ENCODE results near the gene ZNRF1. TPM values are rescaled to one million over a fixed set of nuclear protein-coding genes. Genes with fewer than 3 reads are reported as not detected.

ZNRF1 gene
- total RNA-seq, 1 donor from 2014 or later, result 53.7 TPM

GRCh38 chr16:75017670-75018525, 19.1 kb downstream of the ZNRF1 start:
- no peaks in the 10 kb centered on the region for H3K27me3 ChIP-seq

GRCh38 chr16:75019007-75019406, 20.2 kb downstream of the ZNRF1 start:
- H3K36me3 ChIP-seq, result no peaks in the 10 kb centered on the region
- no peak overlapping the region for H3K4me3 ChIP-seq
- no peak overlapping the region for H3K27ac ChIP-seq
- H3K9me3 ChIP-seq, result peaks cover 0 to 11% of the 10 kb centered on the region in 2 donors
- TF ChIP-seq, protein P1, sequence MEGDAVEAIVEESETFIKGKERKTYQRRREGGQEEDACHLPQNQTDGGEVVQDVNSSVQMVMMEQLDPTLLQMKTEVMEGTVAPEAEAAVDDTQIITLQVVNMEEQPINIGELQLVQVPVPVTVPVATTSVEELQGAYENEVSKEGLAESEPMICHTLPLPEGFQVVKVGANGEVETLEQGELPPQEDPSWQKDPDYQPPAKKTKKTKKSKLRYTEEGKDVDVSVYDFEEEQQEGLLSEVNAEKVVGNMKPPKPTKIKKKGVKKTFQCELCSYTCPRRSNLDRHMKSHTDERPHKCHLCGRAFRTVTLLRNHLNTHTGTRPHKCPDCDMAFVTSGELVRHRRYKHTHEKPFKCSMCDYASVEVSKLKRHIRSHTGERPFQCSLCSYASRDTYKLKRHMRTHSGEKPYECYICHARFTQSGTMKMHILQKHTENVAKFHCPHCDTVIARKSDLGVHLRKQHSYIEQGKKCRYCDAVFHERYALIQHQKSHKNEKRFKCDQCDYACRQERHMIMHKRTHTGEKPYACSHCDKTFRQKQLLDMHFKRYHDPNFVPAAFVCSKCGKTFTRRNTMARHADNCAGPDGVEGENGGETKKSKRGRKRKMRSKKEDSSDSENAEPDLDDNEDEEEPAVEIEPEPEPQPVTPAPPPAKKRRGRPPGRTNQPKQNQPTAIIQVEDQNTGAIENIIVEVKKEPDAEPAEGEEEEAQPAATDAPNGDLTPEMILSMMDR (IDR thresholded peaks at IDR 0.05), result no peak
- H3K27me3 ChIP-seq, result no peaks in the 10 kb centered on the region
- no peaks in the 10 kb centered on the region for H3K4me1 ChIP-seq
- intact Hi-C loops (cut with DNase I), result no loop called here
- no peak for DNase-seq (ENCODE audit: low spot score in 2 of 2)

More at GRCh38 chr16:75017670-75018525, 19.1 kb downstream of the ZNRF1 start:
- TF ChIP-seq, protein P1 (IDR thresholded peaks at IDR 0.05), result no peak
- Histone ChIP-seq H3K27ac (no peak overlapping the region), H3K4me3 (no peak overlapping the region), H3K9me3 (peaks cover 0 to 11% of the 10 kb centered on the region in 2 donors), H3K36me3 (no peaks in the 10 kb centered on the region), H3K4me1 (peaks cover 0 to 7% of the 10 kb centered on the region in 2 donors)
- intact Hi-C loops (cut with DNase I), result no loop called here
- DNase-seq (ENCODE audit: low spot score in 2 of 2), result no peak

- peaks cover 0 to 11% of the 10 kb centered on the region in 2 donors for H3K9me3 ChIP-seq
- intact Hi-C loops (cut with DNase I), result no loop called here
Observed at GRCh38 chr16:75019586-75019985, 20.8 kb downstream of the ZNRF1 start.

DNA sequence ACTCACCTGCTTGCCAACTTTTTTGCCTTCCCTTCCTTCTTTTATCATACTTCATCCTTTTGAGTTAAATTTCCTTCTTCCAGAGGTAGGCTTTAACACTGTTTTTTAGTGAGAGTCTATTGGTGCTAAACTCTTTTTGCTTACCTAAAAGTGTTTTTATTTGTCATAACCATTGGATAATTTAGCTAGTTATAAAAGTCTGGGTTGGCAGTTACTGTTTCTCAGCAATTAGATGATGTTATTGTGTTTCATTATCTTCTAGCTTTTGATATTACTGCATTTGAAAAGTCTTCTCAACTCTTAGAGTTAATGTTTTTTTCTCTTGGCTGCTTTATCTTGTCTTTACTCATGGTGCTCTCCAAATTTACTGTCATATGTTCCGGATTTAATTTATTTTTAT, 22.6 kb downstream of the ZNRF1 start:
- no peaks in the 10 kb centered on the region for H3K36me3 ChIP-seq
- no peak overlapping the region for H3K27ac ChIP-seq
- H3K4me3 ChIP-seq, result no peak overlapping the region
- DNase-seq (ENCODE audit: low spot score in 2 of 2), result no peak
- H3K9me3 ChIP-seq, result peaks cover 0 to 11% of the 10 kb centered on the region in 2 donors
- intact Hi-C loops (cut with DNase I), result no loop called here
- TF ChIP-seq, protein P1 (IDR thresholded peaks at IDR 0.05), result no peak
- peaks cover 4 to 7% of the 10 kb centered on the region in 2 donors for H3K4me1 ChIP-seq
- no peaks in the 10 kb centered on the region for H3K27me3 ChIP-seq

More at GRCh38 chr16:75019586-75019985, 20.8 kb downstream of the ZNRF1 start:
- Histone ChIP-seq H3K36me3 (no peaks in the 10 kb centered on the region), H3K27ac (no peak overlapping the region), H3K4me3 (no peak overlapping the region), H3K27me3 (no peaks in the 10 kb centered on the region), H3K4me1 (no peaks in the 10 kb centered on the region)
- TF ChIP-seq, protein P1 (IDR thresholded peaks at IDR 0.05), result no peak
- DNase-seq (ENCODE audit: low spot score in 2 of 2), result no peak

DNA sequence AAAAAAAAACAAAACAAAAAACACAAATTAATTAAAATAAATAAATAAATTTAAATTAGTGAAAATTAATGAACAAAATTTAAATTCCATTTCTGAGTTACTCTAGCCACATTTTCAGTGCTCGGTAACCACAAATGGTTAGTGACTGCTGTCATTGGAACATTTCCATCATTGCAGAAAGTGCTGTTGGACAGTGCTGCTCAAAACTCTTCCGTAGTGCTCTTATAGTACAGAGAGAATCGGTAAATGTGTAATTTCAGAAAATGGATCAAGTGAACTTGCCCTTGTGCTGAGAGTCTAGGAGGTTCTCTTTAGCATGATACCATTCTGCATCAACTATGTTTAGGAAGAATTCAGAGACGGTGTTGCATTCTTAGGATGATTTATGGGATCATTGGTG, 23.7 kb downstream of the ZNRF1 start:
- peaks cover 0 to 11% of the 10 kb centered on the region in 2 donors for H3K9me3 ChIP-seq
- peaks cover 4 to 13% of the 10 kb centered on the region in 2 donors for H3K4me1 ChIP-seq
- TF ChIP-seq, protein P1 (IDR thresholded peaks at IDR 0.05), result no peak
- intact Hi-C loops (cut with DNase I), result no loop called here
- H3K27me3 ChIP-seq, result no peaks in the 10 kb centered on the region
- H3K36me3 ChIP-seq, result no peaks in the 10 kb centered on the region
- H3K27ac ChIP-seq, result no peak overlapping the region
- H3K4me3 ChIP-seq, result no peak overlapping the region
- no peak for DNase-seq (ENCODE audit: low spot score in 2 of 2)
